ENCODE measurements around the gene GADD45B.

The GADD45B gene

GRCh38 chr19:2475702-2476450, at the start of gene GADD45B:
TSS of gene GADD45B (plus strand) at chr19:2476127. CDS start at chr19:2476359, 232 bp downstream.
- peak; percentile 99 for DNase-seq (ENCODE audit: low spot score)

- DNase-seq (ENCODE audit: low spot score), result no peak
Observed at GRCh38 chr19:2426611-2427428, 49.1 kb upstream of the GADD45B start.

- peak; percentile 97 for DNase-seq (ENCODE audit: low spot score)
Observed at GRCh38 chr19:2427429-2428320, 48.3 kb upstream of the GADD45B start, which contains the start of gene TIMM13. TSS of gene TIMM13 (minus strand) at chr19:2427586. CDS start at chr19:2427533, 53 bp downstream.

GRCh38 chr19:2428321-2428690, 47.6 kb upstream of the GADD45B start:
- peak; percentile 50 for DNase-seq (ENCODE audit: low spot score)

GRCh38 chr19:2428756-2429711, 46.9 kb upstream of the GADD45B start:
- DNase-seq (ENCODE audit: low spot score), result no peak

GRCh38 chr19:2429917-2430535, 45.9 kb upstream of the GADD45B start:
- no peak for DNase-seq (ENCODE audit: low spot score)

- DNase-seq (ENCODE audit: low spot score), result no peak
Observed at GRCh38 chr19:2431318-2432055, 44.4 kb upstream of the GADD45B start.

GRCh38 chr19:2432131-2432848, 43.6 kb upstream of the GADD45B start:
- no peak for DNase-seq (ENCODE audit: low spot score)

- no peak for DNase-seq (ENCODE audit: low spot score)
Observed at GRCh38 chr19:2433854-2434253, 42.1 kb upstream of the GADD45B start.

- DNase-seq (ENCODE audit: low spot score), result no peak
Observed at GRCh38 chr19:2434267-2434666, 41.7 kb upstream of the GADD45B start.

- no peak for DNase-seq (ENCODE audit: low spot score)
Observed at GRCh38 chr19:2434721-2435265, 41.1 kb upstream of the GADD45B start.

- no peak for DNase-seq (ENCODE audit: low spot score)
Observed at GRCh38 chr19:2436384-2436783, 39.5 kb upstream of the GADD45B start.

- DNase-seq (ENCODE audit: low spot score), result no peak
Observed at GRCh38 chr19:2436926-2437325, 39.0 kb upstream of the GADD45B start.

- DNase-seq (ENCODE audit: low spot score), result no peak
Observed at GRCh38 chr19:2438178-2438577, 37.7 kb upstream of the GADD45B start.

- no peak for DNase-seq (ENCODE audit: low spot score)
Observed at GRCh38 chr19:2440515-2440914, 35.4 kb upstream of the GADD45B start.

GRCh38 chr19:2441096-2441752, 34.7 kb upstream of the GADD45B start:
- DNase-seq (ENCODE audit: low spot score), result no peak

- no peak for DNase-seq (ENCODE audit: low spot score)
Observed at GRCh38 chr19:2443116-2443784, 32.7 kb upstream of the GADD45B start.

- no peak for DNase-seq (ENCODE audit: low spot score)
Observed at GRCh38 chr19:2443785-2444182, 32.1 kb upstream of the GADD45B start.

Measured in Ammon's horn (tissue), 1 donor.